Spleen (tissue), 11 donors: ENCODE results near the gene MALL. TPM values are rescaled to one million over a fixed set of nuclear protein-coding genes. Genes with fewer than 3 reads are reported as not detected.
"Not testable (repeated sequence)": the region's sequence is repeated elsewhere in the genome, so short reads cannot be mapped to it uniquely, and the experiment has no call there.

ENCODE experiments used
- DNase-seq: peaks from one replicate; pipeline ENCODE4 v3.0.0-alpha.2; 2020
- H3K27ac ChIP-seq, 8 donors: fragments of 200-600 bp; sonication (generic) in 7 of 8; 1 replicate in 4 of 8; 2 replicates in 4 of 8; pipeline versions ENCODE4 v1.5.0 to v1.8.0; 2016 to 2021; ENCODE audit warnings: inconsistent platforms in 4 of 8, mild to moderate bottlenecking in 4 of 8, moderate library complexity in 1 of 8
- H3K27me3 ChIP-seq, 7 donors: fragments of 200-600 bp; sonication (generic) in 6 of 7; replicated peaks in 1 of 7; 1 replicate in 4 of 7; 2 replicates in 3 of 7; pipeline versions ENCODE4 v1.5.0 to v1.8.0; 2016 to 2021; ENCODE audit warnings: inconsistent platforms in 3 of 7, mild to moderate bottlenecking in 1 of 7
- H3K36me3 ChIP-seq, 6 donors: fragments of 200-600 bp; sonication (generic) in 5 of 6; 1 replicate in 4 of 6; 2 replicates in 2 of 6; pipeline versions ENCODE4 v1.5.0 to v1.8.0; 2016 to 2021; ENCODE audit warnings: inconsistent platforms in 2 of 6
- H3K4me1 ChIP-seq, 6 donors: fragments of 200-600 bp; sonication (generic) in 5 of 6; 1 replicate in 3 of 6; 2 replicates in 3 of 6; pipeline versions ENCODE4 v1.5.0 to v1.8.0; 2016 to 2021; ENCODE audit warnings: inconsistent platforms in 3 of 6
- H3K4me3 ChIP-seq, 8 donors: fragments of 200-600 bp; sonication (generic) in 7 of 8; 1 replicate in 4 of 8; 2 replicates in 4 of 8; pipeline versions ENCODE4 v1.5.0 to v1.8.0; 2016 to 2021; ENCODE audit warnings: inconsistent platforms in 4 of 8, mild to moderate bottlenecking in 4 of 8, moderate library complexity in 2 of 8
- H3K9me3 ChIP-seq, 8 donors: fragments of 200-600 bp; sonication (generic) in 7 of 8; 1 replicate in 4 of 8; 2 replicates in 4 of 8; pipeline versions ENCODE4 v1.5.0 to v1.8.0; 2016 to 2021; ENCODE audit warnings: inconsistent platforms in 4 of 8
- WGBS, 5 donors: extraction: QIAGEN DNeasy Blood & Tissue Kit in 3 of 5; methylation state at CpG; one replicate each; pipeline versions ENCODE4 v1.1.5 to v1.1.7; 2013 to 2018; 5-methylcytosine and 5-hydroxymethylcytosine counted together
- intact Hi-C: fragments of 100-400 bp; cut with DNase I; formaldehyde crosslinking; loops from one replicate; pipeline ENCODE4 v1.15.0; 2023; ENCODE audit warnings: low total_unique reads
- polyA plus RNA-seq, 3 donors: library from polyadenylated mRNA; stranded (reverse); fragments of 200-250 nt; gene quantifications; one replicate each; pipeline ENCODE4 v1.2.1, GENCODE V29; 2013
- total RNA-seq, 7 donors: library from RNA; depleted of rRNA in 3 of 7; stranded (reverse); fragments of >200 nt in 3 of 7; fragmentation: NEBNext Ultra II Directional in 4 of 7; extraction: Animal tissue kit (Norgen Biotek cat#: 25700) in 4 of 7; gene quantifications; one replicate each; pipeline versions ENCODE4 v1.1.0 to v1.2.1, GENCODE V29; 2016 to 2021
- donor health status: healthy with polysubstance abuse.
- donor health status: DM: no; HTN: no; CAD: no; lungs with moderate emphysema.
- donor health status: DM: no; HTN: no; CAD: no.
- donor health status: Bipolar disorder and iron deficiency.
- donor health status: healthy.
- donor health status: DM: no; HTN: no; CAD: no.
- donor health status: DM: yes; HTN: yes; CAD: no.

The MALL gene
- total and polyA plus RNA-seq, 10 donors: 1.7 to 14.5 (median 6.6) TPM

GRCh38 chr2:110053688-110054087, 61.9 kb downstream of the MALL start:
- H3K27ac ChIP-seq, H3K4me3 ChIP-seq, H3K9me3 ChIP-seq, H3K36me3 ChIP-seq, intact Hi-C loops, DNase-seq, H3K4me1 ChIP-seq, H3K27me3 ChIP-seq: not testable (repeated sequence)
- WGBS, 5 donors: no CpG with 5 or more reads among the region's 5 CpGs

DNA sequence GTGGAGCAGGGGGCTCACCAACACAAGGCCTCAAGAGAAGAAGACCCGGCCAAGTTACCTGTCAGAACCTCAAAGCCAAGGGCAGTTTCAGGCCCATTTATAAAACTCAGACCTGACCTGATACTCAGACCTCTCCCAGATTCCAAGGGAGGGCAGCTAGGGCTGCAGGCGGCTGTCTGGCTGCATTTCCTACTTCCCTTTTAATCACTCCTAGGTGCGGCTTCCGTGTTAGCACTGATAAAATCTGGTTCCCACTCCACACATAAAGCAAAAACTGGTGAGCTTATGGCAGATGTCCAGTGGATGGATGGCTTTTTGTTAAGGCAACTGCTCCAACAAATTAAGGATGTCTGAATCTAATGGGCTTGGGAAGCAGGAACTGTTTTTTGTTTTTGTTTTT, 63.5 kb downstream of the MALL start:
- H3K27me3 ChIP-seq, H3K27ac ChIP-seq, DNase-seq, intact Hi-C loops, H3K9me3 ChIP-seq, H3K36me3 ChIP-seq, H3K4me3 ChIP-seq, H3K4me1 ChIP-seq: not testable (repeated sequence)
- WGBS, 5 donors: no CpG with 5 or more reads among the region's 4 CpGs

GRCh38 chr2:110050222-110050621, 65.4 kb downstream of the MALL start:
- WGBS, 5 donors: no CpG with 5 or more reads among the region's 5 CpGs
- intact Hi-C loops, DNase-seq, H3K27me3 ChIP-seq, H3K4me1 ChIP-seq, H3K27ac ChIP-seq, H3K4me3 ChIP-seq, H3K36me3 ChIP-seq, H3K9me3 ChIP-seq: not testable (repeated sequence)

DNA sequence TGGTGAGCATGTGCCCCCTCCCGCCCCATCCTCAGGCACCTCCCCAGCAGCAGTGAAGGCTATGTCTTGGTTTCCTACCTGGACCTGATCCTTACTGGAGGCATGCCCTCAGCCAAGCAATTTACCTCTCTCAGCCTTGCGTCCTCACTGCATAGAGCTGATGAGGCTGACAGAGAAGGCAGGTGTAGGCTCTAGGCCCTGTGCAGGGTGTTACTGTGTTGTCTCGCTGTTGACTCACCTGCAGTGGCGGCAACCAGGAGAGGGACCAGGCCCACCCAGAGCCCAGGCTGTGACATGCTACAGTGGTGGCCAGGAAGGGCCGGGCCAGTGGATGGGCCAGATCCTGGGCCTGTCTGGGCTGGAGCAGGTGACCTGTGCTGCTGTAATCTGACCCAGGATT, 65.9 kb downstream of the MALL start:
- 61 to 100% (median 64%) methylated on average over 2 to 3 of the region's 5 CpGs; no CpG with 5 or more reads in 2 of the 5 donors for whole genome bisulfite sequencing, 5 donors
- intact Hi-C loops, DNase-seq, H3K4me3 ChIP-seq, H3K27ac ChIP-seq, H3K9me3 ChIP-seq, H3K36me3 ChIP-seq, H3K4me1 ChIP-seq, H3K27me3 ChIP-seq: not testable (repeated sequence)

GRCh38 chr2:110048255-110049197, 67.1 kb downstream of the MALL start:
- H3K27me3 ChIP-seq, intact Hi-C loops, H3K27ac ChIP-seq, H3K9me3 ChIP-seq, H3K4me1 ChIP-seq, H3K36me3 ChIP-seq, H3K4me3 ChIP-seq: not testable (repeated sequence)
- DNase-seq: peak; percentile 61
- WGBS, 5 donors: 73 to 83% (median 81%) methylated on average over 8 to 11 of the region's 16 CpGs

- H3K36me3 ChIP-seq, H3K27ac ChIP-seq, intact Hi-C loops, H3K27me3 ChIP-seq, H3K4me3 ChIP-seq, H3K9me3 ChIP-seq, H3K4me1 ChIP-seq, DNase-seq: not testable (repeated sequence)
- no CpG with 5 or more reads among the region's 4 CpGs for WGBS, 5 donors
Measured at GRCh38 chr2:110047225-110047624, 68.4 kb downstream of the MALL start.

- 92 to 100% methylated on average over 1 of the region's 10 CpGs; no CpG with 5 or more reads in 3 of the 5 donors for WGBS, 5 donors
- H3K4me3 ChIP-seq, H3K27me3 ChIP-seq, H3K9me3 ChIP-seq, H3K27ac ChIP-seq, H3K4me1 ChIP-seq, H3K36me3 ChIP-seq, intact Hi-C loops: not testable (repeated sequence)
- peak; percentile 53 for DNase-seq
Measured at GRCh38 chr2:110041941-110042660, 73.5 kb downstream of the MALL start.

GRCh38 chr2:110037336-110037735, 78.3 kb downstream of the MALL start:
- H3K4me1 ChIP-seq, H3K27me3 ChIP-seq, H3K4me3 ChIP-seq, H3K9me3 ChIP-seq, H3K27ac ChIP-seq, H3K36me3 ChIP-seq, intact Hi-C loops: not testable (repeated sequence)
- peak; percentile 31 for DNase-seq
- 70 to 86% (median 73%) methylated on average over 4 to 6 of the region's 9 CpGs; no CpG with 5 or more reads in 2 of the 5 donors for WGBS, 5 donors

- H3K4me1 ChIP-seq, H3K4me3 ChIP-seq, H3K9me3 ChIP-seq, DNase-seq, H3K27ac ChIP-seq, H3K27me3 ChIP-seq, H3K36me3 ChIP-seq, intact Hi-C loops: not testable (repeated sequence)
- no CpG with 5 or more reads among the region's 6 CpGs for WGBS, 5 donors
Measured at GRCh38 chr2:110035384-110035783, 80.2 kb downstream of the MALL start.

DNA sequence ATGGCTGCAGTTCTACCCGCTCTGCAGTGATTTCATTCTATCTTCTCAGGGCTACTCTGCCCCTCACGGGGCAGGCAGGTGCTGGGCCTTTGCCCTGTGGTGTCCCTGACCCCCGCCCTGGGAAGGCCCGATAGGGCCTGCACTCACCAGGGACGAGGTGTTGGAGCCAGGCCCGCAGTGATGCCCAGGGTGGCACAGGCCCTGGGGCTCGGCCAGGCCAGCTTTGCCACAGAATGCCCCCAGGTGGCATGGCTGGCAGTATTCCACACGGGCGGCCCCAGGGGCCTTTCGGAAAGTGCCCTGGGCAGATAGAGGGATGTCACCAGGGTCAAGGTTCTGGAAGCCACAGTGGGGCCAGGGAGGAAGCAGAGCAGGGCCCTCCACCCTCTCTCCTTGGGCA, 80.7 kb downstream of the MALL start:
- H3K9me3 ChIP-seq, H3K4me1 ChIP-seq, H3K27me3 ChIP-seq, intact Hi-C loops, H3K27ac ChIP-seq, H3K36me3 ChIP-seq, H3K4me3 ChIP-seq: not testable (repeated sequence)
- WGBS, 5 donors: 59 to 83% (median 81%) methylated on average over 8 to 9 of the region's 10 CpGs; no CpG with 5 or more reads in 1 of the 5 donors
- peak; percentile 73 for DNase-seq
